ENCODE data around the gene NCAM1.

Gene NCAM1

GRCh38 chr11:113129261-113129992 is 168.2 kb downstream of the NCAM1 start:
- no peak for DNase-seq (ENCODE audit: low read depth in 2 of 2, low spot score in 1 of 2)

GRCh38 chr11:113131036-113131775 is 170.0 kb downstream of the NCAM1 start:
- DNase-seq (ENCODE audit: low read depth in 2 of 2, low spot score in 1 of 2), result no peak

- no peak for DNase-seq (ENCODE audit: low read depth in 2 of 2, low spot score in 1 of 2)
Measured at GRCh38 chr11:113133071-113133470, 171.9 kb downstream of the NCAM1 start.

- no peak for DNase-seq (ENCODE audit: low read depth in 2 of 2, low spot score in 1 of 2)
Measured at GRCh38 chr11:113134626-113135025, 173.4 kb downstream of the NCAM1 start.

DNA sequence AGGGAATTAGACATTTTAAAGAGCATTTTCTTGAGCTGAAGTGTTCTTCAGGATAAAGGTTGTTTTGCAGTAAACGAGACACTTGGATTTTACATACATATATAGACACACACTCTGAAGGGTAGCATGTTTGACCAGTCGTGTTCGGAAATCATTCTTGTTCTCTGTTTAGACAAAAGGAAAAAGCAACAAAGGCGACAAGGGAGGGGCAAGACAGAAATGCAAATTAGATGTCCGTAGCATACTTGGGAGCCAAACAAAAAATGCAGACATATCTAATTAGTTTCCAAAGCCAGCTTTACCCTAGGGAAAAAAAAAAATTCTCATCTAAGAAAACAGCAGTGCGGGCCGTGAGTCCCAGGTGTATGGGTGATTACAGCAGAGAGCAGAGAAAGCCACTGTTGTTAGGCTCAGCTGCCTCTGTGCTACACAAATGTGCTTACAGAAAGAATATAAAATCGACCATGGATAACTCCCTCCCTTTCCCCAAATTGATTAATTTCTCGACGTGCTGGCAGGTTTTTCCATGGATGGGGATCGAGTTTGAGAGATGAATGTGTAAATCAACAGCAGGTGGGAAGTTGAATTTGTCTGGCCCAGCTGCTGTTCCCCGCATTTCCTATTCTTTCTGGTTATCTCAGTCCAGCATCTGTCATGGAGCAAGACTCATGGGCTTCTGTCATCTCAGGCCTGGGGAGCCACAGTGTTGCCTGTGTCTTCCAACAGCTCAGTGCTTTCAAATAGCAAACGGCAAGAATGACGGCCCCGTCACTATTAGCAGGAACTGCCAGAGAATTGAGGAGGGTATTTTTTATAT is 176.7 kb downstream of the NCAM1 start:
- no peak for DNase-seq (ENCODE audit: low read depth in 2 of 2, low spot score in 1 of 2)

DNA sequence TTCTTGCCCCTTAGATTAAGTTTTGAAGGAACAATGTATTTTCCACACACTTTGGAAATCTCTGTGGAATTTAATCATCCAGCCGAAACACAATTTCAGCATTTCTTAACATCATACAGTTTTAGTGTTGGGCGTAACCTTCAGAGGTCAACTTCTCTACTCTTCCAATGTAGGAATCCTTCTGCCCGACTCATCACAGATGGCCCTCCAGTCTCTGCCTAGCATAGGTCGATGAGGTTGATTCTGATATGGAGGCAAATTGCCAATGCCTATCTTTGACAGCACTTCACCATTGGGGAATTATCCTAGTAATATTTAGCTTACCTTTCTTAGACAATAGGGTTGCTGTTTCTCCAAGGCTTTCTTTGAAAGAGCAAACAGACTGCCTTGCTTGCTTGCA is 177.5 kb downstream of the NCAM1 start:
- DNase-seq (ENCODE audit: low read depth in 2 of 2, low spot score in 1 of 2), result no peak

DNA sequence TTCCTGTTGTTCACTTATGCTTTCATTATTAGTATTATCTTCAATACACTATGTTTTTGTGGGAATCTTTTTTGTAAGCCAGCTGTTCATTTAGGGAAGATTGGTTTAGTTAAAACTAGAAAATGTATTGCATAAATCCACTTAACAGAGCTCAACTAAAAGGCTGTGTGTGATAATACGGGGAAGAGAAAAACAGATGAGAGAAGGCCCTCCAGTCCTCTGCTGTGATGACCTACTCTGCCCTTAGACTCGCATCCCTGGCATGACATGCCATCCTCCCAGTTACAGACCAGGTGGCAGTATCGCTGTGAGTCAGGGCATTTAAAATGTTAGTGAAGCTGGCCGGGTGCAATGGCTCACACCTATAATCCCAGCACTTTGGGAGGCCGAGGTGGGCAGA is 179.8 kb downstream of the NCAM1 start:
- no peak for DNase-seq (ENCODE audit: low read depth in 2 of 2, low spot score in 1 of 2)

DNA sequence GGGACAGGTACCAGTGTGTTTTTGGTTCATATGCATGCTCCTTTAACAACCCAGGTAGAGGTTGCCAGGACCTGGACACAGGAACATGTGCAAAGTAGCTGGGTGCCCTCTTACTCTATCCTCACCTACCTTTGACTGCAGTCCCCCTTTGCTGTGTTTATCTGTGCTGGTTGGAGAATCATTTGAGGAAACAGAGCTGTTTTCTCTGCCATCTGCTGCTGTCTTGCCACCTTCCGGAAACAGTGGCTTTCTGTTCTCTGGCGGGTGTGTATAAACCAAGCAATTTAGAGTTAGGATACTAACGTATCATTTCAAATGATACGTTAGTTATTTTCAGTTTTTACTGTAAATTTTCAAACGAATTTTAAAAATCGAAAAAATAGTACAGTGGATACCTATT is 181.3 kb downstream of the NCAM1 start:
- DNase-seq (ENCODE audit: low read depth in 2 of 2, low spot score in 1 of 2), result no peak

DNA sequence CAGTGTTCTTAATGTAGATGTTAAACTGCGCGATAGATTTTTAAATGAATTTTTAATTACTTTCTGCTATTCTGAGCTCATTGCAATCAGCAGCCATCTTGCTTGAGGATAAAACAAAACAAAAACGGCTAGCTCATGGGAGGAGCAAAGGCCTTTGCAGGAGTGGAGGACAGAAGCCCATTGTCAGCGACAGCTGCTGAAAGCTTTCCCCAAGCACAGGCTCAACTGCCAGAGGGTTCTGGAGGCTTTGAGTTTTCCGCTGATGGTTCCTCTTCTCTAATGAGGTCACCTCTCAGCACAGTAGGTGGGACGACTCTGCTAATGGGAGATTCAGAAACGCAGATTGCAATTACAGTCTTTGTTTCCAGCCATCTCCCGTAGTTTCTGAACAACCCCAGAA is 186.0 kb downstream of the NCAM1 start:
- DNase-seq (ENCODE audit: low read depth in 2 of 2, low spot score in 1 of 2), result no peak

GRCh38 chr11:113148076-113148475 is 186.9 kb downstream of the NCAM1 start:
- no peak for DNase-seq (ENCODE audit: low read depth in 2 of 2, low spot score in 1 of 2)

- no peak for DNase-seq (ENCODE audit: low read depth in 2 of 2, low spot score in 1 of 2)
Measured at GRCh38 chr11:113148652-113149051, 187.4 kb downstream of the NCAM1 start.

DNA sequence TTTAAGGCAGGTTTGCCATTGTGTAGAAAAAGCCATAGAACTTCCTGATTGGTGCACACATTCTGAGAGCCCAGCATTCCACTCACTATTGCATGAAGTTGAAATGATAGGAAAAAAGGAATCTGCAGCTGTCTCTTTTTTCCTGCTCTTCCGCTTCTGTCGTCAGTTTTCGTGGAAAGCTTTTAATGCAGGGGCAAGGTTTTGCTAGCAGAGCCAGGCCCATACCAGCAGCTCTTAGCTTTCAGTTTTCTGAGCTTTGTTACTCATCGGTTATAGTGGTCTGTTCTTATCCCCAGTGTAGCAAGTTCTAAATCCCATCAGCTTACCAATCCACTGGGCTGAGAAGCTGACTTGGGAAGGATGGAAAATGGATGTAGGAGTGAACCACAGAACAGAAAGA is 190.3 kb downstream of the NCAM1 start:
- DNase-seq (ENCODE audit: low read depth in 2 of 2, low spot score in 1 of 2), result no peak

GRCh38 chr11:113152500-113152899 is 191.3 kb downstream of the NCAM1 start:
- no peak for DNase-seq (ENCODE audit: low read depth in 2 of 2, low spot score in 1 of 2)

GRCh38 chr11:113153847-113154246 is 192.6 kb downstream of the NCAM1 start:
- no peak for DNase-seq (ENCODE audit: low read depth in 2 of 2, low spot score in 1 of 2)

GRCh38 chr11:113159988-113160807 is 199.0 kb downstream of the NCAM1 start:
- no peak for DNase-seq (ENCODE audit: low read depth in 2 of 2, low spot score in 1 of 2)

GRCh38 chr11:113160808-113161124 is 199.5 kb downstream of the NCAM1 start:
- DNase-seq (ENCODE audit: low read depth in 2 of 2, low spot score in 1 of 2), result no peak

DNA sequence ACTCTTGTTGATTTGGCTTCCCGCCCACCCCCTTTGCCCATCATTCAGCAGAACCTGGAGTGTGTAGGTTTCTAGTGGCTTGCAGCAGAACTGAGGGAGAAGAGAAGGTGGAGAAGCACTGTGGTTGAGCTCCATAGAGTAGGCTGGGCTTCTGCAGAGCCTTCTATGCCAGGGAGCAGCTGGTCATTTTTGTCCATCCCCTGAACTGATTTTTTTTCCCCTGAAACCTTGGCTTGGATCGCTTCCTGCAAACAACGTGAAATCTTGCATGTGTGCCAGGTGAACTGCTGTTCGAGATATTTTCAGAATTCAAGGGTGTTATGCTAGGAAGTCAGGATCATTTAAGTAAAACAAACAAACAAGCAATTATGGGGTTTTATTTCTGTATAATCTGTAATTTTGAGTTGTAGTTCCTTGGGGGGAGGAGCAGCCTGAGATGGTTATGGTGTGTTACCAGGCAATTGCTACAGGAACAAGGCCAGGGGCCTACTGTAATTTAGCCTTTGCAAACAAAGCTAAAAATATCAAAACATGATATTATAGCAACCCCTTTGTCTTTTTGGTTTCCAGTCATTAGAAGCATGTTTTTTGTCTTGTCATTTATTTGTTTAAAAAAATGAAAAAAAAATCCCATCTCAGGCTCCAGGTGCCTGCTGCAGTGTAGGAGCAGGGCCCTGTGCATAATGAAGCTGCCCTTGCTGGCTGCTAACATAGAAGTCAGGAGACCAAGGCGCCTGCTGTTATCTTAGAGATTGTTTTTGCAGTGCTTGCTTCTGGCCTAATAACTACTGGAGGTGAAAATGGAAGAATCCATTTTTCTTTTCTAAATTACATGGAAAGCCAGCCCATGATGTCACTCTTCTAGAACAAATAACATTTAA is 200.7 kb downstream of the NCAM1 start:
- no peak for DNase-seq (ENCODE audit: low read depth in 2 of 2, low spot score in 1 of 2)

DNA sequence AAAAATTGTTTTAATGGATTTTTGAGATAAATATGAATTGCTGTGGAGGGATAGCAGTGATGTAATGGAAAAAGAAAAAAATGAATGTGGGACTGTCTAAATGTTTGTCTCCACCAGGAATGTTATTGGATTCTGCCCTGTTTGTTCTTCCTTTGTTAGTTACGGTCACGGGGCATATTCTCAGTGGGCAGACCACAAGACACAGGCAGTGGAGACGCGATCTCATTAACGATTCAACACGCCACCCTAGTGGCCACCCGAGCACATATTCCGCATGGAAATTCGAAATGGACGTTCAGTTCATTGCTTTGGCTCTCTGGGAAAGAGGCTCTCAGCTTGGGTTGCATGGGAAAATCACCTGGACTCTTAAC is 201.4 kb downstream of the NCAM1 start:
- no peak for DNase-seq (ENCODE audit: low read depth in 2 of 2, low spot score in 1 of 2)

DNA sequence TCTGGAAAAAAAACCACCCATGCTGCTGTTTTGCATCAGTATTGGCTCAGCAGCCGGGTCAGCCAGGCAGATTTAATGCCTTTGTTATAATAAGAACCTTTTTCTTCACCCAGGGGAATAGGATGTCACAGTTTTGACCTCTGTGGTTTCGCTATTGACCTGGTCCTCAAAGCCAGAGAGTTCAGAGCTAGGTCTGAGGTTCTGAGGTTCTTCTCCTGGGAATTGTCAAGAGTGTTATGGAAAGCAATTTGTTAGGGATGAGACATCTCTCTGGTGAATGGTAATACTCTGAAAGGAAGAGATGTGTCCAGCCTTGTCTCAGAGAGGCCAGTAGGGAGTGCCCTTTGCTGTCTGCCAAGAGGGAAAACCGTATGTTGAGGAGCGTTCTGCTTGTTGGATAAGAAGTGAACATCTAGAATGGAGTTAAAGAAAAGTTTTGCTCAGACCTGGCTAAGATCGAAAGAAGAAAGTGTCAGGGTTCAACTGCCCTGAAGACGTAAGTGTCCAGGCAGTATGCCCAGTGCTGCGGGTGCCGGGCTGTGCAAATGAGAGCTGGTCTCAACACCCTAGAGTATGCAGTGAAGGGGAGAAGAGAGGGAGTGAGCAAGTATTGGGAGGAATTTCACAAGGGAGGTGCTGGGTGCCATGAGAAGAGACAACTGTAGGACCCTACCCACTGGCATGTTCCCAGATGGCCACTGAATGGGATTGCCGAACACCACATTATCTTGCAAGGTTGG is 202.2 kb downstream of the NCAM1 start:
- no peak for DNase-seq (ENCODE audit: low read depth in 2 of 2, low spot score in 1 of 2)

- DNase-seq (ENCODE audit: low read depth in 2 of 2, low spot score in 1 of 2), result no peak
Measured at GRCh38 chr11:113166280-113166679, 205.1 kb downstream of the NCAM1 start.

All from stimulated activated CD8-positive, alpha-beta memory T cell treated with anti-CD3 and anti-CD28 coated beads, Interleukin-4, amount 100 ng/mL, for 4 hours (primary cell).